T-helper 1 cell treated with Interleukin-12 subunit alpha and Interleukin-12 subunit beta and Interleukin-4 antibody, amounts not matched to agents 30 μg/mL and 1 μg/mL, for 36 hours (primary cell): ENCODE measurements around the gene HOXD13.
A peak's percentile ranks its signal among the peaks of the same experiment; 100 is the strongest.

Experiments
- H3K27ac Mint-ChIP-seq: one replicate; pipeline ENCODE4 v1.8.0; 2021; ENCODE audit warnings: mild to moderate bottlenecking, mixed read lengths
- H3K27me3 Mint-ChIP-seq: one replicate; pipeline ENCODE4 v1.8.0; 2021; ENCODE audit warnings: low read depth, mixed read lengths
- H3K36me3 Mint-ChIP-seq: one replicate; pipeline ENCODE4 v1.8.0; 2021; ENCODE audit warnings: low read depth, mixed read lengths
- H3K4me1 Mint-ChIP-seq: one replicate; pipeline ENCODE4 v1.8.0; 2021; ENCODE audit warnings: low read depth, mixed read lengths
- H3K4me3 Mint-ChIP-seq: one replicate; pipeline ENCODE4 v1.8.0; 2021; ENCODE audit warnings: mild to moderate bottlenecking, moderate library complexity, mixed read lengths
- H3K9me3 Mint-ChIP-seq: one replicate; pipeline ENCODE4 v1.8.0; 2021; ENCODE audit warnings: mixed read lengths

HOXD13 gene

GRCh38 chr2:176096243-176096985, 3.9 kb downstream of the HOXD13 start:
- Mint-ChIP-seq H3K27ac (peak overlapping the region; percentile 72), H3K4me1 (peaks cover 19% of the 10 kb centered on the region), H3K27me3 (peaks cover 87% of the 10 kb centered on the region), H3K36me3 (peaks cover 9% of the 10 kb centered on the region), H3K9me3 (no peaks in the 10 kb centered on the region), H3K4me3 (peak overlapping the region; percentile 80)

GRCh38 chr2:176096986-176097819, 4.7 kb downstream of the HOXD13 start:
- Mint-ChIP-seq H3K27ac (no peak overlapping the region), H3K4me3 (peak overlapping the region; percentile 80), H3K9me3 (no peaks in the 10 kb centered on the region), H3K4me1 (peaks cover 17% of the 10 kb centered on the region), H3K27me3 (peaks cover 87% of the 10 kb centered on the region), H3K36me3 (peaks cover 7% of the 10 kb centered on the region)

GRCh38 chr2:176097820-176098365, 5.4 kb downstream of the HOXD13 start:
- H3K9me3 Mint-ChIP-seq: no peaks in the 10 kb centered on the region
- peak overlapping the region; percentile 49 for H3K27ac Mint-ChIP-seq
- peaks cover 17% of the 10 kb centered on the region for H3K4me1 Mint-ChIP-seq
- H3K36me3 Mint-ChIP-seq: peaks cover 7% of the 10 kb centered on the region
- H3K27me3 Mint-ChIP-seq: peaks cover 94% of the 10 kb centered on the region
- H3K4me3 Mint-ChIP-seq: peak overlapping the region; percentile 80

GRCh38 chr2:176098366-176099158, 6.0 kb downstream of the HOXD13 start:
- H3K27me3 Mint-ChIP-seq: peaks cover 95% of the 10 kb centered on the region
- peaks cover 6% of the 10 kb centered on the region for H3K36me3 Mint-ChIP-seq
- H3K9me3 Mint-ChIP-seq: no peaks in the 10 kb centered on the region
- peaks cover 17% of the 10 kb centered on the region for H3K4me1 Mint-ChIP-seq
- no peak overlapping the region for H3K4me3 Mint-ChIP-seq
- no peak overlapping the region for H3K27ac Mint-ChIP-seq

GRCh38 chr2:176099159-176099727, 6.7 kb downstream of the HOXD13 start:
- Mint-ChIP-seq H3K27me3 (peaks cover 95% of the 10 kb centered on the region), H3K27ac (no peak overlapping the region), H3K4me3 (no peak overlapping the region), H3K9me3 (no peaks in the 10 kb centered on the region), H3K36me3 (peaks cover 2% of the 10 kb centered on the region), H3K4me1 (peaks cover 14% of the 10 kb centered on the region)

- Mint-ChIP-seq H3K36me3 (peaks cover 2% of the 10 kb centered on the region), H3K4me3 (no peak within 1 kb of the TSS), H3K27me3 (peaks cover 95% of the 10 kb centered on the region), H3K9me3 (no peaks in the 10 kb centered on the region), H3K27ac (no peak within 1 kb of the TSS), H3K4me1 (peaks cover 14% of the 10 kb centered on the region)
Measured at GRCh38 chr2:176099728-176100546, 7.4 kb downstream of the HOXD13 start, which contains the start of gene HOXD12. HOXD12 (plus strand) TSS chr2:176099795; CDS start chr2:176099802, 7 bp downstream.

GRCh38 chr2:176100547-176101140, 8.1 kb downstream of the HOXD13 start:
- H3K4me3 Mint-ChIP-seq: no peak overlapping the region
- H3K27ac Mint-ChIP-seq: no peak overlapping the region
- peaks cover 2% of the 10 kb centered on the region for H3K36me3 Mint-ChIP-seq
- peaks cover 95% of the 10 kb centered on the region for H3K27me3 Mint-ChIP-seq
- H3K4me1 Mint-ChIP-seq: peaks cover 14% of the 10 kb centered on the region
- no peaks in the 10 kb centered on the region for H3K9me3 Mint-ChIP-seq

GRCh38 chr2:176101216-176101830, 8.8 kb downstream of the HOXD13 start:
- H3K9me3 Mint-ChIP-seq: no peaks in the 10 kb centered on the region
- H3K4me1 Mint-ChIP-seq: peaks cover 15% of the 10 kb centered on the region
- no peak overlapping the region for H3K4me3 Mint-ChIP-seq
- peaks cover 2% of the 10 kb centered on the region for H3K36me3 Mint-ChIP-seq
- no peak overlapping the region for H3K27ac Mint-ChIP-seq
- H3K27me3 Mint-ChIP-seq: peaks cover 95% of the 10 kb centered on the region

- Mint-ChIP-seq H3K36me3 (no peaks in the 10 kb centered on the region), H3K27me3 (peaks cover 92% of the 10 kb centered on the region)
Measured at GRCh38 chr2:176101842-176102241, 9.3 kb downstream of the HOXD13 start.

GRCh38 chr2:176102309-176102866, 9.9 kb downstream of the HOXD13 start:
- Mint-ChIP-seq H3K9me3 (no peaks in the 10 kb centered on the region), H3K4me1 (peaks cover 8% of the 10 kb centered on the region), H3K27me3 (peaks cover 90% of the 10 kb centered on the region), H3K27ac (no peak overlapping the region), H3K36me3 (no peaks in the 10 kb centered on the region), H3K4me3 (peak overlapping the region; percentile 3)

More at GRCh38 chr2:176101842-176102241, 9.3 kb downstream of the HOXD13 start:
- peaks cover 12% of the 10 kb centered on the region for H3K4me1 Mint-ChIP-seq
- H3K9me3 Mint-ChIP-seq: no peaks in the 10 kb centered on the region
- H3K27ac Mint-ChIP-seq: no peak overlapping the region
- H3K4me3 Mint-ChIP-seq: peak overlapping the region; percentile 3

GRCh38 chr2:176103194-176103593, 10.7 kb downstream of the HOXD13 start:
- Mint-ChIP-seq H3K4me3 (no peak overlapping the region), H3K9me3 (no peaks in the 10 kb centered on the region), H3K4me1 (peaks cover 4% of the 10 kb centered on the region), H3K27ac (no peak overlapping the region), H3K36me3 (no peaks in the 10 kb centered on the region), H3K27me3 (peaks cover 84% of the 10 kb centered on the region)

- H3K4me1 Mint-ChIP-seq: peaks cover 5% of the 10 kb centered on the region
- no peak overlapping the region for H3K27ac Mint-ChIP-seq
- H3K4me3 Mint-ChIP-seq: no peak overlapping the region
- peaks cover 86% of the 10 kb centered on the region for H3K27me3 Mint-ChIP-seq
- H3K36me3 Mint-ChIP-seq: no peaks in the 10 kb centered on the region
- H3K9me3 Mint-ChIP-seq: no peaks in the 10 kb centered on the region
Measured at GRCh38 chr2:176103742-176104315, 11.3 kb downstream of the HOXD13 start.
